AG09309 (cell line): ENCODE measurements around the gene STYK1.
"Not testable (repeated sequence)": the region's sequence is repeated elsewhere in the genome, so short reads cannot be mapped to it uniquely, and the experiment has no call there.

ENCODE experiments used
- DNase-seq: peaks from one replicate; pipeline ENCODE4 v3.0.0-alpha.2; 2010; ENCODE audit warnings: low read depth
- H3K4me3 ChIP-seq: 2 replicates; pipeline ENCODE4 v1.5.1; 2011; ENCODE audit warnings: mild to moderate bottlenecking, low read depth, low read length, moderate library complexity; ENCODE audit not compliant: control insufficient read depth
- CTCF ChIP-seq: IDR thresholded peaks from 2 replicates; pipeline ENCODE4 v1.5.1; 2011; ENCODE audit warnings: mild to moderate bottlenecking, low read depth, low read length, inconsistent platforms; ENCODE audit not compliant: insufficient read depth, control insufficient read depth; ENCODE audit errors: missing control alignments

STYK1 gene

GRCh38 chr12:10612984-10613348, 60.9 kb downstream of the STYK1 start:
- DNase-seq: no peak
- H3K4me3 ChIP-seq: peak overlapping the region; percentile 68
- TF ChIP-seq CTCF: no peak

GRCh38 chr12:10612110-10612509, 61.7 kb downstream of the STYK1 start:
- no peak for TF ChIP-seq CTCF
- no peak for DNase-seq
- peak overlapping the region; percentile 68 for H3K4me3 ChIP-seq

GRCh38 chr12:10611258-10611657, 62.6 kb downstream of the STYK1 start:
- not testable (repeated sequence) for DNase-seq, H3K4me3 ChIP-seq

- DNase-seq: no peak
- TF ChIP-seq CTCF: no peak
- H3K4me3 ChIP-seq: no peak overlapping the region
Observed at GRCh38 chr12:10610188-10610587, 63.7 kb downstream of the STYK1 start.

GRCh38 chr12:10607885-10608458, 65.9 kb downstream of the STYK1 start:
- TF ChIP-seq CTCF: peak; percentile 48
- H3K4me3 ChIP-seq: no peak overlapping the region
- no peak for DNase-seq

- no peak overlapping the region for H3K4me3 ChIP-seq
- no peak for TF ChIP-seq CTCF
- DNase-seq: no peak
Observed at GRCh38 chr12:10601860-10602259, 72.0 kb downstream of the STYK1 start.

GRCh38 chr12:10600988-10601387, 72.9 kb downstream of the STYK1 start:
- no peak for TF ChIP-seq CTCF
- DNase-seq: no peak
- no peak overlapping the region for H3K4me3 ChIP-seq
